Right ventricle myocardium superior (tissue), 1 donor: ENCODE results near the gene RAD17. TPM values are rescaled to one million over a fixed set of nuclear protein-coding genes. Genes with fewer than 3 reads are reported as not detected.
"Not testable (repeated sequence)": the region's sequence is repeated elsewhere in the genome, so short reads cannot be mapped to it uniquely, and the experiment has no call there.

Experiments used
- ATAC-seq: fragments of 200-7000 bp; cut with Tn5 transposase; one replicate; pipeline ENCODE4 v1.9.1; 2020; ENCODE audit warnings: mild to moderate bottlenecking; ENCODE audit not compliant: poor library complexity
- DNase-seq: peaks from one replicate; pipeline ENCODE4 v3.0.0-alpha.2; 2020
- intact Hi-C: fragments of 100-400 bp; cut with DNase I; formaldehyde crosslinking; loops from one replicate; pipeline ENCODE4 v1.11.2; 2022
- total RNA-seq: library from RNA; stranded (reverse); fragmentation: NEBNext Ultra II Directional; extraction: Animal tissue kit (Norgen Biotek cat#: 25700); gene quantifications from one replicate; pipeline ENCODE4 v1.2.1, GENCODE V29; 2021
- donor health status: DM: no; HTN: yes; CAD: no; lungs with severe emphysema.

The RAD17 gene
- total RNA-seq, 1 donor from 2014 or later = 17.8 TPM

GRCh38 chr5:69451941-69452647, 82.5 kb downstream of the RAD17 start:
- intact Hi-C loops = no loop called here
- DNase-seq (no peak), ATAC-seq (no peak)

GRCh38 chr5:69453487-69453886, 83.9 kb downstream of the RAD17 start:
- DNase-seq, ATAC-seq, intact Hi-C loops: not testable (repeated sequence)

DNA sequence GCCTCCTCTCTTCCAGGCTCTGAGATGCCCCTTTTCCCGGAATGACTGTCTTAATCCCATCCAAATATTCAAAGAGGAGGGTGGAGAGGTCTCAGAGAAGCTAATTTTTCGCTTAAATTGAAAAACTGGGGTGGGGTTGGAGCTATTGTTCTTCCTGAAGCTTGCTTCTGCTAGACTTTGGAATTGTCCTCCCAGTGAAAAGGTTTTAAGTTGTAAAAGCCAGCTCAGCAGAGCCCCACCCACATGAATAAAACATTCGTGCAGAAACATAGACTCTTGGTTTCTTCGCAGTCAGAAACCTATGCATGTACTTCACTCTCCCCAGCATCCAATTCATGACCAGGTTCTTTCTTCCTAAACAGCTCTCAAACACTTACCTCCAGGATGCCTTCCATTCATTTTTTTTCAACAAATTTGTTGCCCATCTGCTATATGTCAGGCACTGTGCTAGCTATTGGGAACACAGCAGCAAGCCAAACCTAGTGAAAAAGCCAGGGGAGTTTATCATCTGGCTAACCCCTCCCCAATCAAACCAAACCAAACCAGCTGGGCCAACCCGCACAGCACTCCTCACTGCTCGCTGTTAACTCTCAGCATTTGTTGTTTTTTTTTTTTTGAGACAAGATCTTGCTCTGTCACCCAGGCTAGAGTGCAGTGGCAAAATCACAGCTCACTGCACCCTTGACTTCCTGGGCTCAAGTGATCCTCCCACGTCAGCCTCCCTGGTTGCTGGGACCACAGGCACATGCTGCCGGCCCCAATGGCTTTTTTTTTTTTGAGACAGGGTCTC, 85.0 kb downstream of the RAD17 start:
- DNase-seq (no peak), ATAC-seq (no peak)

GRCh38 chr5:69455428-69455988, 85.9 kb downstream of the RAD17 start:
- DNase-seq, intact Hi-C loops, ATAC-seq: not testable (repeated sequence)

More for the DNA sequence above, 85.0 kb downstream of the RAD17 start:
- intact Hi-C loops = no loop called here

- DNase-seq (no peak), ATAC-seq (no peak)
- intact Hi-C loops = no loop called here
These were observed 92.6 kb downstream of the RAD17 start for GRCh38 chr5:69462170-69462569.

Other genes starting within 250 kb of the RAD17 start
- 2.5 TPM for gene CCNB1, start 202.7 kb upstream of the RAD17 start, total RNA-seq
- gene CENPH, start 180.2 kb upstream of the RAD17 start, total RNA-seq = 3.2 TPM
- gene CDK7, start 134.9 kb upstream of the RAD17 start, total RNA-seq = 14.8 TPM
- gene CCDC125, start 37.0 kb upstream of the RAD17 start, total RNA-seq = 2.8 TPM
- 42.3 TPM for gene AK6, start 298 bp upstream of the RAD17 start, total RNA-seq
- gene TAF9, start 298 bp upstream of the RAD17 start, total RNA-seq = 29.9 TPM
- gene MARVELD2, start 45.3 kb downstream of the RAD17 start, total RNA-seq = 0.94 TPM
- 2.0 TPM for gene OCLN, start 123.0 kb downstream of the RAD17 start, total RNA-seq
- gene GTF2H2C, start 190.4 kb downstream of the RAD17 start, total RNA-seq = 19.5 TPM